GM15510 (cell line): ENCODE data around the gene ANKRD30A.

Source experiments
- POLR2A ChIP-seq: IDR thresholded peaks from 3 replicates; pipeline ENCODE4 v1.6.1; 2011; ENCODE audit warnings: borderline replicate concordance; ENCODE audit not compliant: insufficient read length; ENCODE audit errors: extremely low read depth

ANKRD30A gene

GRCh38 chr10:37125191-37125732 is at the start of gene ANKRD30A:
TSS of gene ANKRD30A (plus strand) at chr10:37125598. CDS start at chr10:37125788, 190 bp downstream.
- no peak for TF ChIP-seq POLR2A

GRCh38 chr10:37095792-37096573 is 29.4 kb upstream of the ANKRD30A start:
- TF ChIP-seq POLR2A: no peak

- TF ChIP-seq POLR2A: no peak
Measured at GRCh38 chr10:37101261-37101660, 24.1 kb upstream of the ANKRD30A start.

- TF ChIP-seq POLR2A: no peak
Measured at GRCh38 chr10:37109000-37109399, 16.4 kb upstream of the ANKRD30A start.

GRCh38 chr10:37124532-37124931 is 866 bp upstream of the ANKRD30A start:
- no peak for TF ChIP-seq POLR2A

- TF ChIP-seq POLR2A: no peak
Measured at GRCh38 chr10:37125921-37126320, 523 bp downstream of the ANKRD30A start.

- no peak for TF ChIP-seq POLR2A
Measured at GRCh38 chr10:37146443-37146842, 21.0 kb downstream of the ANKRD30A start.

- no peak for TF ChIP-seq POLR2A
Measured at GRCh38 chr10:37206132-37206531, 80.7 kb downstream of the ANKRD30A start.

- no peak for TF ChIP-seq POLR2A
Measured at GRCh38 chr10:37220866-37221265, 95.5 kb downstream of the ANKRD30A start.

- no peak for TF ChIP-seq POLR2A
Measured at GRCh38 chr10:37222046-37222445, 96.6 kb downstream of the ANKRD30A start.

- TF ChIP-seq POLR2A: no peak
Measured at GRCh38 chr10:37225163-37225562, 99.8 kb downstream of the ANKRD30A start.

- TF ChIP-seq POLR2A: no peak
Measured at GRCh38 chr10:37226524-37226923, 101.1 kb downstream of the ANKRD30A start.

GRCh38 chr10:37234692-37235091 is 109.3 kb downstream of the ANKRD30A start:
- TF ChIP-seq POLR2A: no peak

GRCh38 chr10:37236093-37236492 is 110.7 kb downstream of the ANKRD30A start:
- no peak for TF ChIP-seq POLR2A

GRCh38 chr10:37240223-37240622 is 114.8 kb downstream of the ANKRD30A start:
- no peak for TF ChIP-seq POLR2A

- TF ChIP-seq POLR2A: no peak
Measured at GRCh38 chr10:37246637-37247036, 121.2 kb downstream of the ANKRD30A start.
